Rectal smooth muscle tissue (tissue), 1 donor: ENCODE results near the gene AGFG2.
A peak's percentile ranks its signal among the peaks of the same experiment; 100 is the strongest.

ENCODE experiments used
- H3K27ac ChIP-seq: one replicate; pipeline ENCODE4 v1.7.0; 2013; ENCODE audit warnings: low read depth, low read length, inconsistent platforms
- H3K27me3 ChIP-seq: one replicate; pipeline ENCODE4 v1.7.0; 2013; ENCODE audit warnings: low read length; ENCODE audit not compliant: control insufficient read depth, insufficient read depth
- H3K36me3 ChIP-seq: one replicate; pipeline ENCODE4 v1.7.0; 2013; ENCODE audit warnings: low read length; ENCODE audit not compliant: control insufficient read depth, insufficient read depth
- H3K4me1 ChIP-seq: one replicate; pipeline ENCODE4 v1.7.0; 2013; ENCODE audit warnings: low read length; ENCODE audit not compliant: control insufficient read depth, insufficient read depth
- H3K4me3 ChIP-seq: one replicate; pipeline ENCODE4 v1.7.0; 2013; ENCODE audit warnings: low read length
- H3K9ac ChIP-seq: one replicate; pipeline ENCODE4 v1.7.0; 2013; ENCODE audit warnings: low read length

The AGFG2 gene

DNA sequence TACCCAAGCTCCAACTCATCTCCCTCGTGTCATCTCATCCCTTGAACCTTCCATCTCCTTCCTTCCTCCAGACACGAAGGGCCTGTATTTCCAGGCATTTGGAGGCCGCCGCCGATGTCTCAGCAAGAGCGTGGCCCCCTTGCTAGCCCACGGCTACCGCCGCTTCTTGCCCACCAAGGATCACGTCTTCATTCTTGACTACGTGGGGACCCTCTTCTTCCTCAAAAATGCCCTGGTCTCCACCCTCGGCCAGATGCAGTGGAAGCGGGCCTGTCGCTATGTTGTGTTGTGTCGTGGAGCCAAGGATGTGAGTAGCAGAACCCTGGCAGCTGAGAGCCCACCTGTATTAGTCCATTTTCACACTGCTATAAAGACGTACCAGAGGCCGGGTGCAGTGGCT, 52.6 kb downstream of the AGFG2 start:
- Histone ChIP-seq H3K27ac (no peak overlapping the region), H3K4me3 (no peak overlapping the region), H3K27me3 (peaks cover 3% of the 10 kb centered on the region), H3K36me3 (no peaks in the 10 kb centered on the region), H3K9ac (no peak overlapping the region), H3K4me1 (no peaks in the 10 kb centered on the region)

DNA sequence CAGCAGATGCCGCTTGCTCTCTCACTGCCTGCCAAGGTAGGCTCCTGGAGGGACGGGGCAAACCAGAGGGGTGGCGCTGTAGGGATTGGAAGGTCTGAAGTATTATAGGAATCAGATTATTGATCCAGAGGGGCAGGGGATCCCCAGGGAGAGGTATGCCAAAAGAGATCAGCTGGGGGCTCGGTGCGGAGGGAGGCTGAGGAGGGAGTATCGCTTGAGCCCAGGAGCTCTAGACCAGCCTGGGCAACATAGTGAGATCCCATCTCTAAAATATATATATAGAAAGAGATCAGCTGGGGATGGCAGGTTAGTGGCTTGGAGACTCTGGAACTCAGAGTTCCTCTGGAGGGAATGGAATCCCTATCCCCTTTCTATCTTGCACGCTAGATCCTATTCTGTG, 56.2 kb downstream of the AGFG2 start:
- H3K27me3 ChIP-seq, result peaks cover 2% of the 10 kb centered on the region
- no peaks in the 10 kb centered on the region for H3K4me1 ChIP-seq
- no peak overlapping the region for H3K27ac ChIP-seq
- no peak overlapping the region for H3K9ac ChIP-seq
- H3K4me3 ChIP-seq, result no peak overlapping the region
- H3K36me3 ChIP-seq, result no peaks in the 10 kb centered on the region

- Histone ChIP-seq H3K4me3 (no peak overlapping the region), H3K4me1 (no peaks in the 10 kb centered on the region), H3K27me3 (no peaks in the 10 kb centered on the region), H3K36me3 (no peaks in the 10 kb centered on the region), H3K9ac (no peak overlapping the region), H3K27ac (no peak overlapping the region)
Observed at GRCh38 chr7:100598425-100598824, 59.4 kb downstream of the AGFG2 start.

DNA sequence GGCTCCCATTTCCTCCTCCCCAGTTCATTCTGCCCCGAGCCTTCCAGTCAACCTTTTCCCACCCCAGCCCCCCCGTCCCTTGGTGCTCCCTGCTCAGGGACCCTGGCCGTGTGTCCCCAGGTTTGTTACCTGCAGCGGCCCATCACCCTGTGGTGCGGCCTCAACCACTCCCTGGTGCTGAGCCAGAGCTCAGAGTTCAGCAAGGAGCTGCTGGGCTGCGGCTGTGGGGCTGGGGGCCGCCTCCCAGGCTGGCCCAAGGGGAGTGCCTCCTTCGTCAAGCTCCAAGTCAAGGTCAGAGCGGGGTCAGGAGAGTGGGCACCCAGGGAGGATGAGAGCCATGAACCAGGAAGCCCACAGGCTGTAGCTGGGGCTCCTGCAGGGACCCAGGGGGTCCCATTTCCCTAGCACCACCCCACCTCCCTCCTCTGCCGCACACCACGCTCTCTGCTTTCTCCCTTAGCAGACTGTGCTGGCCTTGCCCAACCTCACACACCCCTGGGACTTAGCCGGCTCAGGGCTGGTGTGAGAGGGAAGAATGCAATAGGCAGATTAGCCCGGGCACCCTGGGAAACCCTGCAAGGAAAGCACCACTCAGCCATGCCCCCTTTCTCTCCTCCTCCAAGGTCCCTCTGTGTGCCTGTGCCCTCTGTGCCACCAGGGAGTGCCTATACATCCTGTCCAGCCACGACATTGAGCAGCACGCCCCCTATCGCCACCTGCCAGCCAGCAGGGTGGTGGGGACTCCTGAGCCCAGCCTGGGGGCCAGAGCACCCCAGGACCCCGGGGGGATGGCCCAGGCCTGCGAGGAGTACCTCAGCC, 61.1 kb downstream of the AGFG2 start:
- Histone ChIP-seq H3K27ac (no peak overlapping the region), H3K27me3 (no peaks in the 10 kb centered on the region), H3K36me3 (no peaks in the 10 kb centered on the region), H3K4me3 (no peak overlapping the region), H3K4me1 (peaks cover 2% of the 10 kb centered on the region), H3K9ac (no peak overlapping the region)

DNA sequence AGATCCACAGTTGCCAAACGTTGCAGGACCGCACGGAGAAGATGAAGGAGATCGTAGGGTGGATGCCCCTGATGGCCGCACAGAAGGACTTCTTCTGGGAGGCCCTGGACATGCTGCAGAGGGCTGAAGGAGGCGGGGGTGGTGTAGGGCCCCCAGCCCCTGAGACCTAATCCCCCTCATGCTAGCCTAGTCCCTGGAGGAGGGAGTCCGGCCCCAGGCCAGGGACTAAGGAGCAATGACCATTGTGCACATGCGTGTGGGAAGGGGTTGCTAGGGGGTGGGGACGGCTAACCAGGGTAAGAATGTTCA, 61.7 kb downstream of the AGFG2 start:
- Histone ChIP-seq H3K4me3 (no peak overlapping the region), H3K4me1 (peaks cover 2% of the 10 kb centered on the region), H3K36me3 (no peaks in the 10 kb centered on the region), H3K27ac (no peak overlapping the region), H3K27me3 (no peaks in the 10 kb centered on the region), H3K9ac (no peak overlapping the region)

GRCh38 chr7:100602889-100603725, 64.1 kb downstream of the AGFG2 start:
- Histone ChIP-seq H3K4me1 (peaks cover 2% of the 10 kb centered on the region), H3K9ac (no peak overlapping the region), H3K36me3 (no peaks in the 10 kb centered on the region), H3K27ac (peak overlapping the region; percentile 74), H3K27me3 (no peaks in the 10 kb centered on the region), H3K4me3 (peak overlapping the region; percentile 59)

DNA sequence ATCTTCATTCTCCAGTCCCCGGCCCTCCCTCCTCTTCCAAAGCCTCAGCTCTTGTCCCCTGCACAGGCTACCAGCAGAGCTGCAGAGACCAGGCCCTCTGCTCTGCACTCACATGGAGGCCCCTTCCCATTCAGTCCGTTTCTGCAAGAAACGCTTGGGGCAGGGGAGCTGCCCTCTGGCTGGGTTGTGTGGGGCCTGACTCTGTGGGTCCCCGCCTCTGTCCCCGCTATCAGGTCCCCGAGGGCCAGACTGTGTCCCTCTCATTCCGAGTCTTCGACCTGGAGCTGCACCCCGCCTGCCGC, 64.7 kb downstream of the AGFG2 start:
- Histone ChIP-seq H3K27ac (peak overlapping the region; percentile 74), H3K4me1 (peaks cover 2% of the 10 kb centered on the region), H3K9ac (no peak overlapping the region), H3K4me3 (peak overlapping the region; percentile 59), H3K27me3 (no peaks in the 10 kb centered on the region), H3K36me3 (no peaks in the 10 kb centered on the region)

DNA sequence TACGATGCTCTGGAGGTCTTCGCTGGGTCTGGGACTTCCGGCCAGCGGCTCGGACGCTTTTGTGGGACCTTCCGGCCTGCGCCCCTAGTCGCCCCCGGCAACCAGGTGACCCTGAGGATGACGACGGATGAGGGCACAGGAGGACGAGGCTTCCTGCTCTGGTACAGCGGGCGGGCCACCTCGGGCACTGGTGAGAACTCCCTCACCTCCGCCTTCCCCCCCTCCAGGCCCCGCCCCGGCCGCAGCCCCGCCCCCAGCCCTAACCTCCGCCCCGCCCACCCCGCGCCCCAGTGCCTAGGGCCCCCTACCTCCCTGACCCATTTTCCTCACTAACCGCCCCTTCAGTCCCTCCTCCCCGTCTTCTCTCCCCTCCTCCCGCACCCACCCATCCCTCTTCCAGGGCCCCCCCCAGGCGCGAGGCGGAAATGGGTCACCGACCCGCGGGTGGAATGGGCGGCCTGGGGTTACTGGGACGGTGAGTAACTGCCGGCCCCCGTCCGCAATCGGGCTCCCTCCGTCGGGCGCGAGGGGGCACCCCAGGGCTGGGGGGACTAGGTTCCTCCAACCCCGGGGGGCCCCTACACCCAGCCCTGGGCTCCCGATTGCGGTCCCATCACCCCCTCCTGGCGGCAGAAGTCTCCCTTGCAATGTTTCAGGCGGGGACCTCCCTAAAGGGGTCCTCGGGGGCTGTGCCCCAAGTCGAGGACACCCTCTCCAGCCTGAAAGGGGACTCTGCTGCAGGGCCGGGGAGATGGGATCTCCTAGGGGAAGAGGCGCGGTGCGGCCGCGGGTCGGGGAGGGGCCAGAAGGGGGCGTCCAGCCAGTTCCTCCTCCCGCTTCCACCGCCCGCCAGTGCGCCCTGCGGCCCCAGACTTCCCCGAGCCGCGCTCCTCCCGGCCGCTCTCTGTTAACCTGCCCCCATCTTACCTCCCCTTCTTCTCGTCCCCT, 65.3 kb downstream of the AGFG2 start:
- peaks cover 2% of the 10 kb centered on the region for H3K4me1 ChIP-seq
- H3K27ac ChIP-seq, result peak overlapping the region; percentile 74
- peak overlapping the region; percentile 59 for H3K4me3 ChIP-seq
- H3K36me3 ChIP-seq, result no peaks in the 10 kb centered on the region
- no peaks in the 10 kb centered on the region for H3K27me3 ChIP-seq
- H3K9ac ChIP-seq, result no peak overlapping the region

- peaks cover 2% of the 10 kb centered on the region for H3K4me1 ChIP-seq
- no peaks in the 10 kb centered on the region for H3K27me3 ChIP-seq
- H3K27ac ChIP-seq, result no peak overlapping the region
- H3K9ac ChIP-seq, result no peak overlapping the region
- H3K36me3 ChIP-seq, result no peaks in the 10 kb centered on the region
- peak overlapping the region; percentile 59 for H3K4me3 ChIP-seq
Observed at GRCh38 chr7:100604976-100605911, 66.2 kb downstream of the AGFG2 start.

DNA sequence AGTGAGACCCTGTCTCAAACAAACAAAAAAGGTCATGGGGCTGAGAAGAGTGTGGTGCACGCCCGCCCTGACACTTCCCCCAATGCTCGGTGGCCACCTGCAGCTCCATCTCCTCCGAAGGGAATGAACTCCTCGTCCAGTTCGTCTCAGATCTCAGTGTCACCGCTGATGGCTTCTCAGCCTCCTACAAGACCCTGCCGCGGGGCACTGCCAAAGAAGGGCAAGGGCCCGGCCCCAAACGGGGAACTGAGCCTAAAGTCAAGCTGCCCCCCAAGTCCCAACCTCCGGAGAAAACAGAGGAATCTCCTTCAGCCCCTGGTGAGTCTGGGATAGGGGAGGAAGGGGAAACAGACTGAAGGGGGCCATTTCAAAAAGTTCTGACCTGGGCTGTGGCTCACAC, 67.3 kb downstream of the AGFG2 start:
- Histone ChIP-seq H3K27ac (no peak overlapping the region), H3K27me3 (no peaks in the 10 kb centered on the region), H3K4me1 (peaks cover 2% of the 10 kb centered on the region), H3K4me3 (no peak overlapping the region), H3K36me3 (no peaks in the 10 kb centered on the region), H3K9ac (no peak overlapping the region)

DNA sequence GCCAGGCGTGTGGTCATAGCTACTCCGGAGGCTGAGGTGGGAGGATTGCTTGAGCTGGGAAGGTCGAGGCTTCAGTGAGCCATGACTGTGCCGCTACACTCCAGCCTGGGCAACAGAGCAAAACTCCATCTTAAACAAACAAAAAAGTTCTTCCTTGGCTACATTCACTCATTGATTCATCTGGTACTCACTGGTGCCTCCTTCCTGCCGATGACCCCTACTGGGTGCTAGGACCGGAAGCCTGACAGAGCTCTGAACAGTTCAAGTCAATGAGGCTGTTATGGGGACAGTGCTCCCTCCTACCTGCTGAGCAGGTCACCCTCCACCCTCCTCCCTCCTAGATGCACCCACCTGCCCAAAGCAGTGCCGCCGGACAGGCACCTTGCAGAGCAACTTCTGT, 68.1 kb downstream of the AGFG2 start:
- H3K27me3 ChIP-seq, result no peaks in the 10 kb centered on the region
- no peak overlapping the region for H3K27ac ChIP-seq
- no peaks in the 10 kb centered on the region for H3K36me3 ChIP-seq
- H3K9ac ChIP-seq, result no peak overlapping the region
- no peak overlapping the region for H3K4me3 ChIP-seq
- peaks cover 2% of the 10 kb centered on the region for H3K4me1 ChIP-seq
